Fibroblast of lung (primary cell): ENCODE measurements around the gene PDLIM5.

Experiments
- CTCF ChIP-seq, 2 donors: IDR thresholded peaks in 1 of 2; conservative IDR thresholded peaks in 1 of 2; 1 replicate in 1 of 2; 2 replicates in 1 of 2; pipeline ENCODE4 v1.5.1; 2011 to 2012; ENCODE audit warnings: low read length in 2 of 2, control low read depth in 1 of 2, inconsistent platforms in 1 of 2, low read depth in 1 of 2, mild to moderate bottlenecking in 1 of 2
- EZH2 ChIP-seq: IDR thresholded peaks from 2 replicates; pipeline ENCODE4 v1.5.1; 2012; ENCODE audit warnings: low read length, control low read depth, mild to moderate bottlenecking; ENCODE audit errors: missing control alignments

- TF ChIP-seq CTCF (conservative IDR thresholded peaks at IDR 0.05 in 1 of 2, IDR thresholded peaks at IDR 0.05 in 1 of 2; ENCODE audit: low read depth in 1 of 2, low read length in 2 of 2) (no peak), EZH2 (no peak)
These were observed 15.9 kb upstream of the PDLIM5 start for GRCh38 chr4:94435874-94436273.
